IMR-90 (cell line): ENCODE results near the gene NSUN6. TPM values are rescaled to one million over a fixed set of nuclear protein-coding genes. Genes with fewer than 3 reads are reported as not detected.

Source experiments
- ATAC-seq: fragments of 200-7000 bp; cut with Tn5 transposase; 2 replicates; pipeline ENCODE4 v1.9.1; 2020; ENCODE audit warnings: low read depth, mild to moderate bottlenecking, moderate library complexity
- BruUV-seq: library from RNA; stranded (reverse); fragments of 400-500 nt; replicated peaks from 2 replicates; lab custom pipeline; 2021; lab: Mats Ljungman, UMichigan
- CTCF ChIA-PET: fragments of 300-600 bp; formaldehyde crosslinking; extraction: SDS; loops from one replicate; lab custom pipeline; 2021; ENCODE audit warnings: antibody characterized with exemption; lab: Yijun Ruan, JAX
- POLR2A ChIA-PET: fragments of 300-600 bp; sonication (Branson Sonifier 250); formaldehyde crosslinking; loops from one replicate; lab custom pipeline; 2022; ENCODE audit warnings: antibody characterized with exemption; ENCODE audit not compliant: unreplicated experiment; lab: Charles Lee
- DNase-seq: peaks from one replicate; pipeline ENCODE4 v3.0.0; 2013
- H2AFZ ChIP-seq: replicated peaks from 2 replicates; pipeline ENCODE3; 2013; ENCODE audit warnings: low read length, mild to moderate bottlenecking; ENCODE audit not compliant: poor library complexity
- H2AK5ac ChIP-seq: 2 replicates; pipeline ENCODE4 v1.6.1; 2013; ENCODE audit warnings: low read depth, low read length, inconsistent platforms
- H2AK9ac ChIP-seq: replicated peaks from 2 replicates; pipeline ENCODE3; 2013; ENCODE audit warnings: mild to moderate bottlenecking, low read depth, low read length, moderate library complexity; ENCODE audit not compliant: poor library complexity
- H2BK120ac ChIP-seq: 2 replicates; pipeline ENCODE4 v1.6.1; 2013; ENCODE audit warnings: low read depth, low read length, inconsistent platforms
- H2BK15ac ChIP-seq: 3 replicates; pipeline ENCODE4 v1.6.1; 2013; ENCODE audit warnings: low read depth, low read length, inconsistent platforms
- H2BK20ac ChIP-seq: 2 replicates; pipeline ENCODE4 v1.6.1; 2013; ENCODE audit warnings: low read depth, mild to moderate bottlenecking, inconsistent platforms, low read length, moderate library complexity
- H2BK5ac ChIP-seq: 2 replicates; pipeline ENCODE4 v1.6.1; 2013; ENCODE audit warnings: mild to moderate bottlenecking, low read depth, low read length, inconsistent platforms; ENCODE audit not compliant: poor library complexity, severe bottlenecking
- H3K14ac ChIP-seq: replicated peaks from 2 replicates; pipeline ENCODE4 v1.6.1; 2013; ENCODE audit warnings: low read depth, low read length, inconsistent platforms
- H3K18ac ChIP-seq: 2 replicates; pipeline ENCODE4 v1.6.1; 2013; ENCODE audit warnings: low read depth, low read length, control low read depth
- H3K23ac ChIP-seq: 2 replicates; pipeline ENCODE4 v1.6.1; 2013; ENCODE audit warnings: low read depth, low read length, inconsistent platforms
- H3K27ac ChIP-seq: 2 replicates; pipeline ENCODE4 v1.5.1; 2013; ENCODE audit warnings: mild to moderate bottlenecking, control low read depth, low read length; ENCODE audit not compliant: insufficient read depth
- H3K27me3 ChIP-seq: 2 replicates; pipeline ENCODE4 v1.6.1; 2013; ENCODE audit warnings: low read length; ENCODE audit not compliant: control insufficient read depth, insufficient read depth
- H3K36me3 ChIP-seq: 2 replicates; pipeline ENCODE4 v1.6.1; 2013; ENCODE audit warnings: low read length, mixed read lengths; ENCODE audit not compliant: control insufficient read depth, insufficient read depth
- H3K4ac ChIP-seq: 2 replicates; pipeline ENCODE4 v1.6.1; 2013; ENCODE audit warnings: low read depth, low read length, inconsistent platforms
- H3K4me1 ChIP-seq: 2 replicates; pipeline ENCODE4 v1.6.1; 2013; ENCODE audit warnings: low read length, mixed read lengths; ENCODE audit not compliant: control insufficient read depth, insufficient read depth
- H3K4me2 ChIP-seq: 2 replicates; pipeline ENCODE4 v1.6.1; 2013; ENCODE audit warnings: low read depth, mild to moderate bottlenecking, control low read depth, low read length, moderate library complexity
- H3K4me3 ChIP-seq: 2 replicates; pipeline ENCODE4 v1.5.1; 2013; ENCODE audit warnings: low read depth, mild to moderate bottlenecking, control low read depth, low read length, moderate library complexity; ENCODE audit not compliant: insufficient read depth
- H3K56ac ChIP-seq: 2 replicates; pipeline ENCODE4 v1.6.1; 2013; ENCODE audit warnings: low read length, inconsistent platforms; ENCODE audit not compliant: insufficient read depth; ENCODE audit errors: extremely low read depth
- H3K79me1 ChIP-seq, 2 experiments: 2 replicates each; pipeline ENCODE4 v1.6.1; 2013; ENCODE audit warnings: low read length in 2 of 2, inconsistent platforms in 1 of 2, low read depth in 1 of 2
- H3K9ac ChIP-seq: 2 replicates; pipeline ENCODE4 v1.6.1; 2013; ENCODE audit warnings: low read depth, low read length, control low read depth
- H3K9me1 ChIP-seq: 2 replicates; pipeline ENCODE4 v1.6.1; 2013; ENCODE audit warnings: low read length, inconsistent platforms; ENCODE audit not compliant: insufficient read depth
- H3K9me3 ChIP-seq: 2 replicates; pipeline ENCODE4 v1.6.1; 2013; ENCODE audit warnings: low read length; ENCODE audit not compliant: control insufficient read depth, insufficient read depth
- H4K20me1 ChIP-seq: 2 replicates; pipeline ENCODE4 v1.6.1; 2013; ENCODE audit warnings: low read length, inconsistent platforms; ENCODE audit not compliant: insufficient read depth
- H4K5ac ChIP-seq: 2 replicates; pipeline ENCODE4 v1.6.1; 2013; ENCODE audit warnings: mild to moderate bottlenecking, low read depth, low read length, control low read depth
- H4K8ac ChIP-seq, 2 experiments: 2 replicates each; pipeline ENCODE4 v1.6.1; 2013; ENCODE audit warnings: low read depth in 2 of 2, low read length in 2 of 2, control low read depth in 1 of 2, inconsistent platforms in 1 of 2
- H4K91ac ChIP-seq: 2 replicates; pipeline ENCODE4 v1.6.1; 2013; ENCODE audit warnings: low read depth, low read length, inconsistent platforms; ENCODE audit not compliant: insufficient read depth
- MAFK ChIP-seq: IDR thresholded peaks from 2 replicates; pipeline ENCODE4 v1.6.1; 2012; ENCODE audit warnings: low read depth, low read length, improper control_type of control experiment
- MXI1 ChIP-seq: IDR thresholded peaks from 2 replicates; pipeline ENCODE4 v1.6.1; 2012; ENCODE audit warnings: low read depth, mild to moderate bottlenecking, low read length, moderate library complexity, borderline replicate concordance
- WGBS, 2 experiments: methylation state at CpG; one replicate each; pipeline versions ENCODE4 v1.1.5 to v1.1.7; 2013; ENCODE audit warnings: missing lambda C conversion rate in 2 of 2; ENCODE audit not compliant: insufficient read length in 1 of 2; ENCODE audit errors: extremely low coverage in 2 of 2; 5-methylcytosine and 5-hydroxymethylcytosine counted together
- dilution Hi-C: fragments of 300-500 bp; cut with HindIII; formaldehyde crosslinking; loops from one replicate; pipeline ENCODE4 v1.14.3; 2018; ENCODE audit warnings: low sequenced_read_pairs; ENCODE audit not compliant: unreplicated experiment
- in situ Hi-C: fragments of 300-500 bp; cut with MboI; formaldehyde crosslinking; loops from 3 replicates; pipeline ENCODE4 v1.14.3; 2019; ENCODE audit warnings: low sequenced_read_pairs, inconsistent platforms, mixed read lengths
- intact Hi-C: fragments of 100-400 bp; cut with micrococcal nuclease; formaldehyde crosslinking; loops from 2 replicates; pipeline ENCODE4 v1.10.0; 2022
- polyA plus RNA-seq, 3 experiments: library from polyadenylated mRNA; depleted of rRNA; stranded (reverse); fragments of >200 nt; gene quantifications; 2 replicates each; pipeline ENCODE4 v1.2.3, GENCODE V29; 2012; ENCODE audit warnings: low replicate concordance in 1 of 3
- total RNA-seq: library from RNA; depleted of rRNA; stranded (reverse); fragments of >200 nt; gene quantifications from 2 replicates; pipeline ENCODE4 v1.2.3, GENCODE V29; 2012

The NSUN6 gene
- total and polyA plus RNA-seq, 2 of the 4 experiments (the other 2 are of a cell fraction): 4.6 to 11.5 TPM

DNA sequence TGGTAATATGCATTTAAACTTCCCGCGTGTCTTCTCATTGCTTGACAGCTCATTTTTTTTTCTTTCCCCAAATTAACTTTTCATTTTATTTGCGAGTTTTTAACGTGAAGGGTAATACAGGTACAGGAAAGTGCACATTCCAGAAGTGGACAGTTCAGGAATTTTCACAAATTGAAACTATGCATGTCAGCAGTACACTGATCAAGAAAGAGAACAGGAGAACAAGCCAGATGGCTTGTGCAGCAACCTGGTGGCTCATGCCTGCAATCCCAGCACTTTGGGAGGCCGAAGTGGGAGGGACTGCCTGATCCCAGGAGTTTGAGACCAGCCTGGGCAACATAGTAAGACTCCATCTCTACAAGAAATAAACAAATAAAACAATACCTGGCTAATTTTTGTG is 36.3 kb upstream of the NSUN6 start:
- no peak overlapping the region for H4K8ac ChIP-seq
- H3K9ac ChIP-seq: no peak overlapping the region
- in situ Hi-C loops (loop anchor here (10.0 to 25.0 kb wide), 2 partner anchors 947 to 1100 kb away; no protein-coding TSS in a partner anchor), dilution Hi-C loops (no loop called here), intact Hi-C loops (loop anchor here (2.0 kb wide), 2 partner anchors 727 to 1129 kb away; partner anchors contain the start of gene PLXDC2)
- no peak overlapping the region for H3K27ac ChIP-seq
- H3K9me3 ChIP-seq: no peaks in the 10 kb centered on the region
- no peak overlapping the region for H2BK20ac ChIP-seq
- no peak overlapping the region for H2BK120ac ChIP-seq
- WGBS, 2 experiments: 63% methylated on average over 1 of the region's 5 CpGs; no CpG with 5 or more reads in 1 of the 2 experiments
- peaks cover 3% of the 10 kb centered on the region; the same call in 1 of the 2 replicates for H3K36me3 ChIP-seq
- no peak overlapping the region for H2AFZ ChIP-seq
- H3K9me1 ChIP-seq: no peaks in the 10 kb centered on the region
- no TSS peak for BruUV-seq
- H3K56ac ChIP-seq: no peak overlapping the region
- H2BK5ac ChIP-seq: no peak overlapping the region
- ChIA-PET POLR2A (no interaction called here), CTCF (no interaction called here)
- H3K18ac ChIP-seq: no peak overlapping the region
- H3K27me3 ChIP-seq: no peaks in the 10 kb centered on the region
- no peak overlapping the region for H4K91ac ChIP-seq
- H2BK15ac ChIP-seq: no peak overlapping the region
- no peaks in the 10 kb centered on the region for H4K20me1 ChIP-seq
- H3K4me1 ChIP-seq: peaks cover 4% of the 10 kb centered on the region
- no peak overlapping the region for H3K4me2 ChIP-seq
- H2AK5ac ChIP-seq: no peak overlapping the region
- H3K23ac ChIP-seq: no peak overlapping the region
- TF ChIP-seq MXI1 (no peak), MAFK (no peak)
- no peak for ATAC-seq
- no peaks in the 10 kb centered on the region for H3K79me1 ChIP-seq
- H3K4ac ChIP-seq: no peak overlapping the region
- H4K5ac ChIP-seq: no peak overlapping the region
- H3K4me3 ChIP-seq: no peak overlapping the region
- H3K14ac ChIP-seq: no peak overlapping the region
- H2AK9ac ChIP-seq: no peak overlapping the region
- DNase-seq: no peak
